DMS53 treated with DMSO at 0.1 percent for 48 hours (cell line): Measurements from ENCODE around the gene TBC1D14.

Experiments used
- DNase-seq: peaks from one replicate; lab custom pipeline; 2025; ENCODE audit not compliant: unreplicated experiment; lab: John Stamatoyannopoulos, UW

TBC1D14 gene

GRCh38 chr4:6991771-6992557, 82.3 kb downstream of the TBC1D14 start:
- DNase-seq = no peak

DNA sequence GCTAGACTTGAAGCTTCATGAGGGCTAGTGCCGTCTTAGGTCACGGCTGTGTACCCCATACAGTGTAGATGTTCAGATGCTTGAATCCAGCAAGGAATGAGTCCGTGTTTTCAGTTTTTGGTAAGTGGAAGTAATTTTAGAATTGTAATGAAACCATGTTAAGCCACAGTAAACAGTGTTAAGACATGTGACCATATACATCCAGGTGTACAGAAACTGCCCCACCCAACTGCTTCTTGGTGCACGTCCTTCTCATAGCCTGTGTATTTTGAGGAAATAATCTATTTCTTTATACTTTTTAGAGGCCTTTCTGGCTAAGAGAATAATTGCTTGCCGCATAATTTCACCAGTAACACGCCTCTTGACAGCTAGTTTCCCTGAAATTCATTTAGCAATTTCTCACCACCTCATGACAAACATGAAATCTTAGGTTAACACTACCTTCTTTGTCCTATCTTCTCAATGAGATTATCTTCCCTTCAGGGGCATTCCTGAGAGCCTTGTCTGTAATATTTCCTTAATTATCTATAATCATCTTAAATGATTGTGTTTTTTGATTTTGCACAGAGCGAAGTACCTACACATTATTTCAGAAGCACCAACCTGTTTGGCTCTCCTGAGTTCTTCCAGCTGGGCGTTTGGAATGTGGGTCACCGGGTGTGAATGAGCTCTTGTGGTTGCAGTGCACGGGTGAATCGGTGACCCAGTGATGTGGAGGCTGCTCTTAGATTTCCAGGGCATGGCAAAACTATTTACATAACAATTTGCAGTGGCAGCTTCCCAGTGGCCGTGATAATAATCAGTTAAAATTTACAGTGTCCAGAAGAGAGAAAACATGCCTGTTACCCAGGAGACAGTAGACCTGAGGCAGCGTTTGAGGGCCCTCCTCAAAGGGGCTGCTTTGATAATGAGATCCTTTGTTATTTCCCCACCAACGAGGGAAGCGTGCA, 83.4 kb downstream of the TBC1D14 start:
- DNase-seq = peak; percentile 40

- DNase-seq = no peak
Measured at GRCh38 chr4:6996481-6996880, 86.9 kb downstream of the TBC1D14 start.

DNA sequence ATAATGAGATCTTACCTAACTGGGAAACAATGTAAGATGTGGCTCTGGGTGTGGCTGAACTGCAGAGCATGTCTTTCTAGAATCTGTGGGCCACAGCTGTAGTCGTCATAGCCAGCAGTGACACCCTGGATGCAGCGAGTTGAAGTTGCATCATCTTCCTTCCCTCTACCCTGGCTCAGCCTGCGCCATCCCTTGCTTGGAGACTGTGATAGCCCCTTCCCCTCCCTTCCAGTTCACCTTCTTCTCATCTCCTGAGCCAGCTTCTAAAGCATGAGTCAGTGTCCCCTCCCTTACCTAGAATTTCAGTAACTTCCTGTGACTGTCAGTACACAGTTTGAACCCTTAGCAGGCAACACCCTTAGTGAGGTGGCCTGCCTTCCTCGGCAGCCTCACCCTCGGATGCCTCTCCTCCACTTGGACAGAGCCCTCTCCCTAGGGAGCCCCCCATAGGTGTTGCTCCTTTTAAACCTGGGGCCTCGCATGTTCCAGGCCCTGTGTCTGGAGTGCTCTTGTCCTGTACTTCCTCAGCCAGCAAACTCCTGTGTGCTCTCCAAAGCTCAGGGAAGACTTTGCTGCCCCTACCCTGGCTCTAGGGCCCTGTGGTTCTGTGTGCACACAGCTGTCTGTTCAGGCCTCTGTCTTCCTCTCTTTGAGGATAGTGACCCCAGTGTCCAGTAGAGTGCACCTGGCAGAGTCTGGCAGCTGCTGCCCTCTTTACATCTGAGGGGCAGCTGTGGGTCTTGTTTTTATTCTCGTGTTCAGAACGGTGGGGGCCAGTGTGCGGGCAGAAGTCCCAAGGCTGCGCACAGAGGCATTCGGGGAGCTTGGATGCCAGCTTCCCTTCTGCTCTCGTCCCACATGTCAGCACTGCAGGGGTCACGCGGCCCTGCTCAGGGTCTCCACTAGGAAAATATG, 89.8 kb downstream of the TBC1D14 start:
- no peak for DNase-seq

DNA sequence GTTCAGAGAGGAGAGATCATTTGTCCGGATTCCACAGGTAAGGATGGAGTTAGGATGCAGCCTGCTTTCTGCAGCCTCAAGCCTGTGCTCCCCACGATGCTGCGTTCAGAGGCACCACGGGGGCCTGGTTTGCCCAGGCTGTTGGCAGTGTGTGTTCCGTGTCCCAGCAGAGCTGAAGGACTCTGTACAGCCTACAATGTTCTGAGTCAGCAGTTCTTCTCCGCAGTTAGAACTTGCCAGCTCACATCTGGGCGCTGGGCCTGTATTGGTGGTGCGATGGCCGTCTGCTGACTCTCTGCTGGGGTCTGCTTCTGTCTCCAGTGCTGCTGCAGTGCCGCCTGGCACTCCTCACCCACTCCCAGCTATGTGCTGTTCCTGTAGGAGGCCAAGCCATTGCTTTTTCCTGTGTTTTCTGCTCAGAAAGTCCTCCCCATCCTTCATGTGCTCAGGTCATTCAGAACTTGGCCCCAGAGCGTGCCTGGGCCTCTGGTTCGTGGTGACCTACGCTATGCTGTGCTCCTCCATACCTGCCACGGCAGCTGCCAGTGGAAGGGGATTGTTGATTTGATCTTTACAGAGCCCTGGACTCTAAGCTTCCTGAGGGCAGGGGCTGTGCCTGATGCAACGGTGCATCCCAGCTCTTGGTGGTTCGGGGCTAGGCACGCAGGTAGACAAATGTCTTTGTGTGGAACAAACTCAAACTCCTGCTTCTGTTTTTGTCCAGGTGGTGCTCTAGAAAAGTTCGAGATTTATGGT, 91.0 kb downstream of the TBC1D14 start:
- no peak for DNase-seq

GRCh38 chr4:7001271-7001670, 91.6 kb downstream of the TBC1D14 start:
- no peak for DNase-seq

DNA sequence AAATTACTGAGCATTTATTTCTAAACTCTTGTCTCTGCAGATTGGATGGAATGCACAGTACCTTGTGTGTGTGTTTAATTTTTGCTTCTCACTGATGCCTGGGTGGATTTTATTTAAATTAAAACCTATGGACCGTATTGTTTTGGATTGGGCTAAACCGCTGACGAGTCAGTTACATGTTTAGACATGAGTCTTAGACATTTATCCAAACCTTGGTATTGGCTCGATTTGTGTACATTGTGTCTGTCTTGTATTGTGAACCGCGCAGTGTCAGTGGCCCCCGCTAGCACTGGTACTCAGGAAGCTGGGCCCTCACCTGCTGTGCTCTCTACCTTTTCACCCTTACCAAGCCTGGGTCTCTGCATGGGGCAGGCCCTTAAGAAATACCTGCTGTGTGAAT, 92.7 kb downstream of the TBC1D14 start:
- DNase-seq = no peak

DNA sequence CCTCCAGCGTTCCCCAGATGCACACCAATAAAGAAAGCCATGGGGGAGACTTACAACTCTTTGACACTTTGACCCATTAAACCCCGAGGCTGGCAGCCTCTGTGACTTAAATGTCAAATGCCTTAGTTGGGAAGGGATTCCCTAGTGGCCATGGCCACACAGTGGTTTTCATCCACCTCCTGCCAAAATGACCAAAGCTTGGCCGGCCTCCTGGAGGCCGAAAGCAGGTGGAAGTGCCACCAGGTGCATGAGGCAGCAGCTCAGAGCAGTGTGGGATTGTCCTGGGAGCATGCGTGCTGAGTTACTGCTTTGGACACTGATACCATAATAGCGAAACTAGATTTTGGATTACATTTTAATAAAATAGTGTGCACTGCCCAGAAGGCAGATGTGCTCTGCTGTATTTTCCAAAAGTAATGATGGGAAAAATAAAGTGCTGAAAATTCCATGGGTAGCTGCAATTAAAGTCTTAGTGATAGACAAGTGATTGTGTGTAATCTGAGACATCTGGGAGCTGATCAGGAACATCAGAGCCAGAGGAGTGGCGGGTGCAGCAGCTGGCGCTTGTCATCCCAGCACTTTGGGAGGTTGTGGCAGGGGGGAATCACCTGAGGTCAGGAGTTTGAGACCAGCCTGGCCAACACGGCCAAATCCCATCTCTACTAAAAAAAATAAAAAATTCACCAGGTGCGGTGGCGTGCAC, 93.7 kb downstream of the TBC1D14 start:
- no peak for DNase-seq

- DNase-seq = no peak
Measured at GRCh38 chr4:7003879-7004240, 94.2 kb downstream of the TBC1D14 start.

DNA sequence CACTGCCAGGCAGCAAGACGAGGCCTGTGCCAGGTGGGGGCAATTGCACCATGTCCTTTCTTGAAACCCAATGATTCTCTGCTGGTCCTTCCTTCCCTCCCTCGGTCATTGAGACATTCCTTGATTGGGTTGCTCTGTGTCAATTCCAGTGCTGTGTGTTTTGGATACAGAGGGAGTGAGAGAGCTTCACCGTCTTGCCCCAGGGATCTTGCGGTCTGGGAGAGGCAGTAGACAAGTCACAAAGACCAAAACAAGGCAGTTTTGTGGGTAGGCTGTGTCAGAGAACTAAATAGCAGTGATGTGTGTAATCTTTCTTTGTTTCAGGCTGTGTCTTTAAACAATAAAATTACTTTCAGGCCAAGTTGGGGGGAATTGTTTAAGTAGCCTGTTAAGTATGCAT, 94.7 kb downstream of the TBC1D14 start:
- DNase-seq = no peak

- DNase-seq = no peak
Measured at GRCh38 chr4:7005571-7005970, 95.9 kb downstream of the TBC1D14 start.

GRCh38 chr4:7006411-7006810, 96.8 kb downstream of the TBC1D14 start:
- DNase-seq = no peak

DNA sequence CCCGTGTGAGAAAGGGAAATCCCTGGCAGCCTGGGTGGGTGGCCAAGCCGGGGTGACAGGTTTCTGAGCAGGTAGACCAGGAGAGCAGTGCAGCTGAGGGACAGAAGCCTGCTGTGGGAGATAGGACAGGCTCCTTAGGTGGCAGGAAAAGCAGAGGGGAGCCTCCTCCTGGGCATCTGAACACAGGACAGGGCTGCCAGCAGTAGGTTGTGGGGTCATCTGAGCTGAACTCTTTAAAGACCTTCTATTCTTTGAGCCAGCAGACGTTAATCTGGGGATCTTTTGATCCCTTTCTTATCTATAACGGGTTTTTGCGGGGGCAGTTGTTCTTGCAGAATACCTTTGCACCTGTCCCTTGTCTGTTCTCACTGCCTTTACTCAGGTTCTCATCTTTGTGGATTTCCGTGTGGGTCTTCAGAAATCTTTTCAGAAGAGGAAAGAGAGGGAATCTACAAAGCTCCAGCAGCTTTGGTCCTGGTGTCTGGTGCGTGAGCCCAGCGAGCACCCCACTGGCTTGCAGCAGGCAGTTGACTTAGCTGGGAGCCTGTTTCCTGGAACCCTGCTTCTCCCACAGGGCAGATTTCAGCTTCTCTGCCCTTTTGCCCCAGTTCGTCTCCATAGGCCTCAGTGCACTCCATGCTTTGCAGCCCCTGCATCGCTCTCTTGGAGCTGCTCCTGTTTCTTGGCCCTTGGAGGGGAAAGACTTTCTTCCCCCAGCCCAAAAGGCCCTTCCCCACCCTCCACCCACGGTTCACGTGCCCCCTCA, 97.7 kb downstream of the TBC1D14 start:
- no peak for DNase-seq

- DNase-seq = no peak
Measured at GRCh38 chr4:7007944-7008343, 98.3 kb downstream of the TBC1D14 start.

GRCh38 chr4:7009564-7009963, 99.9 kb downstream of the TBC1D14 start:
- DNase-seq = no peak

- no peak for DNase-seq
Measured at GRCh38 chr4:7013175-7013574, 103.5 kb downstream of the TBC1D14 start.

DNA sequence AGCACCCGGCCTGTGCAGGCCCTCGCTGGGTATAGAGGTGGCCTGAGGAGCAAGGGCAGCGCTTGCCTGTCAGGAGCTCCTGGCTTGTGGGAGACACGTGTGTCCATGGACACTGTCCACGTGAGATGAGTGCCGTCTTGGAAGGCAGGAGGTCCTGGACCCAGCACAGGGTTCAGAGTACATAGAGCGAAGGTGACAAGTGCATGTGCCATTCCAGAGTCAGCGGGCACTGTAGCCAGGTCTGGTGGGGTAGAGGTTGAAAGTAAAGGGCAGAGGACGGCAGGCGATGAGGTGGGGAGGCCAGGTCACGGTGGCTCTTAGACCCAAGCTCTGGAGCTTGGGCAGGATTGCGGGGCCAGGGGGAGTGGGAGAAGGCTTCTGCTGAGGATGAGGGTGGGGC, 105.2 kb downstream of the TBC1D14 start:
- DNase-seq = no peak

GRCh38 chr4:7015383-7016035, 105.9 kb downstream of the TBC1D14 start:
- DNase-seq = no peak

DNA sequence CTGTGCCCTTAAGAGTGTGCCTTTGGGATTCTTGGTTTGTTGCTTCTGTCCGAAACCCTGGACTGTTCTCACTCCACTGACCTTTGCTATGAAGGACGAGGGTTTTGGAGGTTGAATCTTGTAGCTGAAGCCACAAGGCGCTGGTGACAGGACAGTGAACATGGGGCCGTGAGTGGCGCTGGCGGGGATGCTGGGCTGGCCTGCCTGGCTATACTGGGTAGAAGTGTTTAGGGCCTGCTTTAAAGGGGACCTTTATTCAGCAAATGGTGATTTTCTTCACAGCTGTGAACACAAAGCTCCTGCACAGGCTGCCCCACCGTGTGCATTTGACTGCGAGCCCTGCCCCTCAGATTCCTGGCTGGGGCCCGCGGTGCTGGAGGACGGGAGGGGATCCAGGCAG, 106.5 kb downstream of the TBC1D14 start:
- DNase-seq = no peak
